Activated CD4-positive, alpha-beta T cell treated with anti-CD3 and anti-CD28 coated beads, Interleukin-2, amount 50 U/mL, for 16 hours (primary cell): ENCODE data around the gene IGFALS.

Source experiments
- DNase-seq: peaks from one replicate; pipeline ENCODE4 v3.0.0-alpha.2; 2020

The IGFALS gene

DNA sequence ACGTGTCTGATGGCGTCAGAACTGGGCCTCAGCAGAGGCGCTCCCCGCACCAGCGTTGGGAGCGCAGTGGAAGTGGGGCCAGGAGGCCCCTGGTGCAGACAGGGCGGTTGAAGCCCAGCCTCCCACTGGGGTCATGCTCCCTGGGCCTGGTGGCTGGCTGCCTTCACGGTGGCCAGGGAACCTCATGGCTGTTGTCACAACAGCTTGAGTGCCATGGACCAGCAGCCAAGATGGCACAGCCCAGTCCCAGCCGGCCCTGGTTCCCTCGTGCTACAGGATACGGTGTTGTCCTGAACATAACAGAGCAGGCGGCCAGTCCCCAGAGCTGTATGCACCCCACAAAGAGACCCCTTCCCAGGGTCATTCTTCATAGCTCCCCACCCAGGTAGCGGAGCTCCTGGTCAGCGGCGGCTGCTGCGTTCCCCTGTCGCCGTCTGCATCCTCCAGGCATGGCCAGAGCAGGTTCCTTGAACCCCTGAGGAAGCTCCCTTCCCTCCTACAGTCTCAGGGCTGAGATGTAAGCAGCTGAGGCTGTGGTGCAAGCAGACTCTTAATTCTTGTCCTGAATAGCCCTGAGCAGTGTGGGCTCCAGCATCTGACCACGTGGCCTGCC lies 51.8 kb downstream of the IGFALS start:
- no peak for DNase-seq

DNA sequence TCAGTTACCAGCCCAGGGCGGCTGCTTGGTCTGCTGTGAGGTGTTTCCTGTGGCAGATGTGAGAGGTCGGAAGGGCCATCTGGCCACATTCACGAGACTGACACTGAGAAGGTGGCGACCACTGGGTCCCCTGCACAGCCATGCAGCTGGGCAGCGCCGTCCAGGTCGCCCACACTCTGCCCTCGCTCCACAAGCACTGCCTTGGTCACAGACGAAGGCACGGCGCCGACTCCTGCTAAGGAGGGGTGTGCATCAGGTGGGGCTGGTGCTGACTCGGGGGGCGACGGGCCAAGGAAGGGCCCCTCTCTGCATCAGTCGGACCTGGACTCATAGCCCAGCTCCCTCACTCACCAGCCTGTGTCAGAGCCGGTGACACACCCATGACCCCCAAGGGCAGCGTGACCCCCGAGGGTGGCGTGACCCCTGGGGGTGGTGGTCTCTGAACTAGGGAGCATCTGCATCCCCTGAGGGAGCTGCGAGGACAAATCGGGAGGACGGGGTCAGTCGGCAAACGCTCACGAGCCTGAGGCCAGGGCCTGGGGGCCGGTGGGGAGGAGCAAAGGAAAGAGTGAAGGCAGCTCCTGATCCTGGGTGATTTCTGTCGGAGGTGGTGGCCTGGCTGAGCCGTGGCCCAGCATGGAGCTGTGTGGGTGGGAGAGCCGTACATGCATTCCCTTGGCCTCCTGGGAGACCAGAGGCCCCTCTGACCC lies 52.6 kb downstream of the IGFALS start:
- no peak for DNase-seq
